Right lobe of liver (tissue), 4 donors: ENCODE measurements around the gene DSCAM.

ENCODE experiments used
- CTCF ChIP-seq, 4 donors: fragments of 200-600 bp in 3 of 4; fragments of 450-650 bp in 1 of 4; IDR thresholded peaks; one replicate each; pipeline versions ENCODE4 v1.5.1 to v1.8.0; 2016 to 2022; ENCODE audit warnings: antibody characterized with exemption in 4 of 4, mild to moderate bottlenecking in 2 of 4
- POLR2A ChIP-seq: fragments of 450-650 bp; IDR thresholded peaks from one replicate; pipeline ENCODE4 v1.6.1; 2017; ENCODE audit warnings: antibody characterized with exemption, mild to moderate bottlenecking
- donor health status: DM: no; HTN: no; CAD: no.
- donor health status: DM: no; HTN: no; CAD: no.
- donor health status: DM: no; HTN: yes; CAD: no.

- TF ChIP-seq CTCF (IDR thresholded peaks at IDR 0.05) (no peak), POLR2A (no peak)
These were observed 228.6 kb downstream of the DSCAM start for GRCh38 chr21:40618191-40618973.
